Uterus (tissue), 2 donors: ENCODE results near the gene SLCO1A2.

ENCODE experiments used
- POLR2A ChIP-seq, 2 donors: fragments of 450-650 bp; IDR thresholded peaks; one replicate each; pipeline ENCODE4 v1.6.1; 2016; ENCODE audit warnings: antibody characterized with exemption in 2 of 2, mild to moderate bottlenecking in 1 of 2, moderate library complexity in 1 of 2
- TF ChIP-seq, protein P1 (sequence below), 4 experiments: fragments of 200-600 bp in 2 of 4; fragments of 450-650 bp in 2 of 4; sonication (generic) in 2 of 4; IDR thresholded peaks; one replicate each; pipeline ENCODE4 v1.5.1; 2016 to 2019; ENCODE audit warnings: antibody characterized with exemption in 4 of 4, mild to moderate bottlenecking in 2 of 4, moderate library complexity in 1 of 4

GRCh38 chr12:21379218-21379617 lies 44.5 kb upstream of the SLCO1A2 start:
- TF ChIP-seq, protein P1, sequence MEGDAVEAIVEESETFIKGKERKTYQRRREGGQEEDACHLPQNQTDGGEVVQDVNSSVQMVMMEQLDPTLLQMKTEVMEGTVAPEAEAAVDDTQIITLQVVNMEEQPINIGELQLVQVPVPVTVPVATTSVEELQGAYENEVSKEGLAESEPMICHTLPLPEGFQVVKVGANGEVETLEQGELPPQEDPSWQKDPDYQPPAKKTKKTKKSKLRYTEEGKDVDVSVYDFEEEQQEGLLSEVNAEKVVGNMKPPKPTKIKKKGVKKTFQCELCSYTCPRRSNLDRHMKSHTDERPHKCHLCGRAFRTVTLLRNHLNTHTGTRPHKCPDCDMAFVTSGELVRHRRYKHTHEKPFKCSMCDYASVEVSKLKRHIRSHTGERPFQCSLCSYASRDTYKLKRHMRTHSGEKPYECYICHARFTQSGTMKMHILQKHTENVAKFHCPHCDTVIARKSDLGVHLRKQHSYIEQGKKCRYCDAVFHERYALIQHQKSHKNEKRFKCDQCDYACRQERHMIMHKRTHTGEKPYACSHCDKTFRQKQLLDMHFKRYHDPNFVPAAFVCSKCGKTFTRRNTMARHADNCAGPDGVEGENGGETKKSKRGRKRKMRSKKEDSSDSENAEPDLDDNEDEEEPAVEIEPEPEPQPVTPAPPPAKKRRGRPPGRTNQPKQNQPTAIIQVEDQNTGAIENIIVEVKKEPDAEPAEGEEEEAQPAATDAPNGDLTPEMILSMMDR (IDR thresholded peaks at IDR 0.05), result no peak
- TF ChIP-seq POLR2A (IDR thresholded peaks at IDR 0.05), result no peak
